ENCODE measurements around the gene RAPGEF2.

Gene RAPGEF2

GRCh38 chr4:159282329-159282728 is 179.4 kb downstream of the RAPGEF2 start:
- DNase-seq: no peak
- no peaks in the 10 kb centered on the region for H3K9me3 Mint-ChIP-seq
- H3K4me3 Mint-ChIP-seq: no peak overlapping the region
- no peak overlapping the region for H3K27ac Mint-ChIP-seq
- H3K4me1 Mint-ChIP-seq (ENCODE audit: low read depth): peaks cover 8% of the 10 kb centered on the region
- H3K27me3 Mint-ChIP-seq: no peaks in the 10 kb centered on the region
- H3K36me3 Mint-ChIP-seq (ENCODE audit: low read depth): peaks cover 22% of the 10 kb centered on the region

DNA sequence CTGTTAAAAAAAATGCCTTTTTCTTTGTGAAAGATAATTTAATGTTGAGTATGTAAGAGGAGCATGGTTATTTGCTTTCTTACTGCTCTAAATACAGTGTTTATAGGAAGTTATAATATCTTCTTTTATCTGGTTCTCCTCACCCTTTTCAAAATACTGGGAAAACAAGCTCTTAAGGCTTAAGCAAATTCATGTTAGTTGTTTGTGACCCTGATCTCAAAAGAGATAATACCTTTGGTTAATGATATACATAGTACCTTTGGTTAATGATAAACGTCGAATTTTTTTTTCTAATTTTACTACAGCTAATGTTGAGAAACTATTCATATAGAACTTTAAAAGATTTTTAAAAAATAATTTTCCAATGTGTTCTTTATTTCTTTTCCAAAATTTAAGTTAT is 180.1 kb downstream of the RAPGEF2 start:
- H3K4me1 Mint-ChIP-seq (ENCODE audit: low read depth): peaks cover 5% of the 10 kb centered on the region
- no peak overlapping the region for H3K27ac Mint-ChIP-seq
- H3K4me3 Mint-ChIP-seq: no peak overlapping the region
- peaks cover 17% of the 10 kb centered on the region for H3K36me3 Mint-ChIP-seq (ENCODE audit: low read depth)
- H3K27me3 Mint-ChIP-seq: no peaks in the 10 kb centered on the region
- no peaks in the 10 kb centered on the region for H3K9me3 Mint-ChIP-seq
- no peak for DNase-seq

DNA sequence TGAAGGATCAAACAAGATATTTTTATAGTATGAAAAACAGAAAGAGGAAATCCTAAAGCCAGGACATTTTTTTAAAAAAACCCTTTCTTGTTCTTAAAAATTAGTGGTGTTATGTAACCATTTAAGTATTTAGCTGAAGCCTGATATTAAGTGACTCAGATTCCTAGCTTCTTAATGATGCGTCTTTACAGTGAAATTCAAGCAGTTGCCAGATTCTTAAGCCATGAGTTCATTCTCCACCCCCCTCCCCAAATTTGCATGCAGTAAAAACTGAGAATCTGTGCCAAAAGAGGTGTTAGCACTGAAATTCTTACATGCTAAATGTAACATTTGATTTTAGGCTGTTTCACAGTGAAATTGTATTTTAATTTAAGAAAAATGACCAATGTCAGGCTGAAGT is 180.8 kb downstream of the RAPGEF2 start:
- Mint-ChIP-seq H3K27ac (no peak overlapping the region), H3K27me3 (no peaks in the 10 kb centered on the region), H3K9me3 (no peaks in the 10 kb centered on the region), H3K4me1 (ENCODE audit: low read depth) (no peaks in the 10 kb centered on the region), H3K4me3 (no peak overlapping the region), H3K36me3 (ENCODE audit: low read depth) (peaks cover 17% of the 10 kb centered on the region)
- no peak for DNase-seq

GRCh38 chr4:159284113-159284512 is 181.2 kb downstream of the RAPGEF2 start:
- Mint-ChIP-seq H3K9me3 (no peaks in the 10 kb centered on the region), H3K27ac (no peak overlapping the region), H3K4me3 (no peak overlapping the region)

GRCh38 chr4:159284733-159285132 is 181.9 kb downstream of the RAPGEF2 start:
- Mint-ChIP-seq H3K4me1 (ENCODE audit: low read depth) (no peaks in the 10 kb centered on the region), H3K4me3 (no peak overlapping the region), H3K27me3 (no peaks in the 10 kb centered on the region), H3K27ac (no peak overlapping the region), H3K36me3 (ENCODE audit: low read depth) (peaks cover 8% of the 10 kb centered on the region), H3K9me3 (no peaks in the 10 kb centered on the region)
- DNase-seq: no peak

More at GRCh38 chr4:159284113-159284512, 181.2 kb downstream of the RAPGEF2 start:
- H3K36me3 Mint-ChIP-seq (ENCODE audit: low read depth): peaks cover 13% of the 10 kb centered on the region
- no peaks in the 10 kb centered on the region for H3K4me1 Mint-ChIP-seq (ENCODE audit: low read depth)
- no peaks in the 10 kb centered on the region for H3K27me3 Mint-ChIP-seq
- DNase-seq: no peak

DNA sequence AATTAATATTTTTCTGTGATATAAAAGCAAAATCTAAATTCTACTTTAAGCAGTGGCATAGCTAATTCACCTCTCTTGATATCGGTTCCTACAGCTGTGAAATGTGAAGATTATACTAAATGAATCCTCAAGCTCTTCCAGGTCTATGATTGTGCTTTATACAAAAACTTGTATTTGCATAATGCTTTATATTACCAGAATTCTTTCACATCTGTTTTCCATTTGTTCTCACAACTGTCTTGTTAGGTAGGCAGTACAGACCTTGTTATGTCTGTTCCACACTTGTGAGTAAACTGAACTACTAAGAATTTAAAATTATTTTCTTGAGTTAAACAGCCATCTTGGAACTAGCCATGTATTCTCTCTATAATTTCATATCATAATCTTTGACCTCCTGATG is 184.9 kb downstream of the RAPGEF2 start:
- no peaks in the 10 kb centered on the region for H3K4me1 Mint-ChIP-seq (ENCODE audit: low read depth)

DNA sequence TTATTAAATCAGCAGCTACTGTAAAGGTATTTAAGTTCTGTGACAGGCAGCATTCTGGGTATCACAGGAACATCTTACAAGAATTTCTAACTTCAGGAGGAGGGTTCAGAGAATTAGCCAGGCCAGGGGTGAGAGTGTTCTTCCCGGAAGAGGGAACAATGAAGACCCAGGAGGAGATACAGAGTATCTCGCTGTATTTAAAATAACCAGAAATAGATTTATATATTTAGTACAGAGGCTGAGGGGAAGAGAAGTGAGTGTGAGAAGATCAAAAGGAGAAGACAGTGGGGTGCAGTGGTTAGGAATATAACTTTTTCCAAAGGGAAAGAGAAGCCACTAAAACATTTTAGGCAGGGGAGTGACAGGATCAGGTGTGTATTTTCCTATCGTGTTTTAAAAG is 186.8 kb downstream of the RAPGEF2 start:
- Mint-ChIP-seq H3K9me3 (no peaks in the 10 kb centered on the region), H3K4me1 (ENCODE audit: low read depth) (no peaks in the 10 kb centered on the region), H3K4me3 (no peak overlapping the region), H3K27ac (no peak overlapping the region), H3K36me3 (ENCODE audit: low read depth) (peaks cover 2% of the 10 kb centered on the region), H3K27me3 (no peaks in the 10 kb centered on the region)
- no peak for DNase-seq

More for the DNA sequence above, 184.9 kb downstream of the RAPGEF2 start:
- Mint-ChIP-seq H3K36me3 (ENCODE audit: low read depth) (peaks cover 3% of the 10 kb centered on the region), H3K27me3 (no peaks in the 10 kb centered on the region), H3K27ac (no peak overlapping the region), H3K4me3 (no peak overlapping the region), H3K9me3 (no peaks in the 10 kb centered on the region)
- DNase-seq: no peak

- Mint-ChIP-seq H3K4me3 (no peak overlapping the region), H3K27me3 (no peaks in the 10 kb centered on the region), H3K36me3 (ENCODE audit: low read depth) (no peaks in the 10 kb centered on the region), H3K9me3 (no peaks in the 10 kb centered on the region), H3K27ac (no peak overlapping the region), H3K4me1 (ENCODE audit: low read depth) (peaks cover 3% of the 10 kb centered on the region)
- DNase-seq: no peak
Observed at GRCh38 chr4:159290321-159291030, 187.6 kb downstream of the RAPGEF2 start.

GRCh38 chr4:159291176-159291575 is 188.3 kb downstream of the RAPGEF2 start:
- no peak for DNase-seq
- Mint-ChIP-seq H3K4me3 (no peak overlapping the region), H3K36me3 (ENCODE audit: low read depth) (no peaks in the 10 kb centered on the region), H3K9me3 (no peaks in the 10 kb centered on the region), H3K27me3 (no peaks in the 10 kb centered on the region), H3K27ac (no peak overlapping the region), H3K4me1 (ENCODE audit: low read depth) (peaks cover 8% of the 10 kb centered on the region)

DNA sequence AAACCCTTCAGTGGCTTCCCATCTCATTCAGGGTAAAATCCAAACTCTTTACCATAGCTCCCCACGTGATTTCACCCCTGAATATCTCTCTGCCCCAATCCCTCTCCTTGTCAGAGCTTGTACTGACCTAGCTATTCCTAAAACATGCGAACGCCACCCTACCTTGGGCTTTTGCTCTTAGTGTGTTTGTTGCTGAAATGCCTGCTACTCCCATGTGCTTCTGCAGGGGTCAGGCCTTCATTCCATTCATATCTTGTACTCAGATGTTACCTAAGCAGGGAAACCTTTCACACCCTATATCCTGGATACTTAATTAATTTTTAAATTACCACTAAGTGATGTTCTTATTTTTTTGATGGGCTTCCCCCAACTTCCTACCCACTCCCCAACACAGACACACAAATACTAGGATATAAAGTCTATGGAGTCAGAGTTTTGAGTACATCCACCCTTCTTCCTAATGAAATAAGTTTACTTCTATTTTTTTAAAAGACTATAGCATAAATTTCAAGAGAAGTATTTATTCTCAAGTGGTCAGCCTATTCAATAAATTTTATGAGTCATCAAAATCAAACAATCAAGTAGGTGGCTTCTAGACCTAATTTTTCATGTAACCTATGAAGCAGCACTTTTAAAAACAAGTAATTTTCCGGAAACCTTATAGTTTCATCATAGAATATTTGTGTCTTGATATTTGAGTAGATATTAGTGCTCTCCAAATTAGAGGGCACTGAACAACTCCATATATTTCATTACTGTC is 189.4 kb downstream of the RAPGEF2 start:
- no peak overlapping the region for H3K4me3 Mint-ChIP-seq
- H3K36me3 Mint-ChIP-seq (ENCODE audit: low read depth): no peaks in the 10 kb centered on the region
- H3K27ac Mint-ChIP-seq: no peak overlapping the region
- no peak for DNase-seq
- no peaks in the 10 kb centered on the region for H3K9me3 Mint-ChIP-seq
- H3K27me3 Mint-ChIP-seq: no peaks in the 10 kb centered on the region
- peaks cover 14% of the 10 kb centered on the region for H3K4me1 Mint-ChIP-seq (ENCODE audit: low read depth)

GRCh38 chr4:159293811-159294515 is 191.1 kb downstream of the RAPGEF2 start:
- Mint-ChIP-seq H3K9me3 (no peaks in the 10 kb centered on the region), H3K4me1 (ENCODE audit: low read depth) (peaks cover 22% of the 10 kb centered on the region), H3K36me3 (ENCODE audit: low read depth) (no peaks in the 10 kb centered on the region), H3K4me3 (no peak overlapping the region), H3K27ac (no peak overlapping the region), H3K27me3 (no peaks in the 10 kb centered on the region)
- no peak for DNase-seq

DNA sequence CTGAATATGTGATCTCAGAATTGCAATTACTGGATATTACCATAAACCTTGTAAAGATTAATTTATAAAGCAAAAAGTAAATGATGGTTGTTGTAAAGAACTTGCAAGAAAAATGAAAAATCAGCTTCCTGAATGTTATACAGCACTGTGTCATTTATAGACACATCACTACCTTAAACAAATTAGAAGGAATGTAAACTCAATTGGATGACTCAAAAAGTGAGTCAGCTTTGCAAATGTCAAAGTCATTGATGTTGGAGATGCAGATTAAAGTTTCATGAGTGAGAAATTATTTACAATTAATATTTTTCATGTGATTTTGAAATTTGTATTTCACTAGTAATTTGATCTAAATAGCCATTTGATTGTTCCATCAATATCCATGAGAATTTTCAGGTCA is 193.2 kb downstream of the RAPGEF2 start:
- Mint-ChIP-seq H3K27me3 (no peaks in the 10 kb centered on the region), H3K27ac (no peak overlapping the region), H3K4me1 (ENCODE audit: low read depth) (peaks cover 22% of the 10 kb centered on the region), H3K36me3 (ENCODE audit: low read depth) (no peaks in the 10 kb centered on the region), H3K9me3 (no peaks in the 10 kb centered on the region), H3K4me3 (no peak overlapping the region)
- no peak for DNase-seq

DNA sequence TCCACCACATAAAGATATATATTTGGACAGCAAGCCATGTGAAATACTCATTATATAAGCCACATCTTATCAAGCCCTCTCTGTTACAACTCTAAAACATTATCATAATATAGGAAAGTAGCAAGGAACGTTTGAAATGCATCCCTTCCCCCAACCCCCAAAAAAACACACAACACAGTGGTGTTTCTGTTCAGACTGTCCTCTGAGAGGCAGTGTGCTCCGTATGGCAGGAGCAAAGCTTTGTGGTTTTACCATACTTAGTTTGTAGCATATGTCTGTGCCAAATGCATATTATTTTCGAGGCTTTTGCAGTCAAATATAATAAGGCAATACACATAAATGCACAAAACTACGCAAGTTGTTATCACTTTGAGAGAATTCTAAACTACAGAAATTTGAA is 194.2 kb downstream of the RAPGEF2 start:
- H3K36me3 Mint-ChIP-seq (ENCODE audit: low read depth): no peaks in the 10 kb centered on the region
- no peaks in the 10 kb centered on the region for H3K9me3 Mint-ChIP-seq
- H3K4me1 Mint-ChIP-seq (ENCODE audit: low read depth): peaks cover 22% of the 10 kb centered on the region
- H3K27ac Mint-ChIP-seq: no peak overlapping the region
- H3K27me3 Mint-ChIP-seq: no peaks in the 10 kb centered on the region
- no peak overlapping the region for H3K4me3 Mint-ChIP-seq
- no peak for DNase-seq

GRCh38 chr4:159298502-159298901 is 195.6 kb downstream of the RAPGEF2 start:
- H3K4me3 Mint-ChIP-seq: no peak overlapping the region
- H3K9me3 Mint-ChIP-seq: no peaks in the 10 kb centered on the region

DNA sequence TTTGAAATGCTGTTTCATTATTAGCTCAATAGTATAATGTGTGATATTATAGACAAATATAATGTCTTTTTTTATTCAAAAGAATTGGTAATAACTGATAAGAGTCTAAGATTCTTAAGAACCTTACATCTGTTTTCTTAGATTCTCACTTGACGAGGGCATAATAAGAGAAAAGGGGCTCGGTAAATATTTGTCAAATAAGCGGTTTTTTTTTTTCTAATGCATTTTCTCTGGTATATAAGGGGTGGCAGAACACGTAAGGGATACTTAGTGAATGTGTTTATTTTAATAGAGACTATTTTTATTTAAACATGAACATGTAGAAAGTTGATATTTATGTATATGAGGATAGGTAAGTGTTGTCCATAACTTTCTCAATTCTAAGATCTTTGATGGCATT is 200.6 kb downstream of the RAPGEF2 start:
- no peak overlapping the region for H3K4me3 Mint-ChIP-seq
- H3K9me3 Mint-ChIP-seq: no peaks in the 10 kb centered on the region
- no peak overlapping the region for H3K27ac Mint-ChIP-seq
- no peaks in the 10 kb centered on the region for H3K27me3 Mint-ChIP-seq
- peaks cover 19% of the 10 kb centered on the region for H3K36me3 Mint-ChIP-seq (ENCODE audit: low read depth)
- no peak for DNase-seq
- peaks cover 4% of the 10 kb centered on the region for H3K4me1 Mint-ChIP-seq (ENCODE audit: low read depth)

More at GRCh38 chr4:159298502-159298901, 195.6 kb downstream of the RAPGEF2 start:
- no peaks in the 10 kb centered on the region for H3K36me3 Mint-ChIP-seq (ENCODE audit: low read depth)
- DNase-seq: no peak
- H3K27me3 Mint-ChIP-seq: no peaks in the 10 kb centered on the region
- H3K4me1 Mint-ChIP-seq (ENCODE audit: low read depth): peaks cover 22% of the 10 kb centered on the region
- H3K27ac Mint-ChIP-seq: peak overlapping the region; percentile 1

Measured in activated T-cell treated with anti-CD3 and anti-CD28 coated beads, Interleukin-2, amount 50 U/mL, for 24 hours (primary cell).